GM19193 (cell line): Measurements from ENCODE around the gene DDI2.

Experiments
- POLR2A ChIP-seq: IDR thresholded peaks from 4 replicates; pipeline ENCODE4 v1.6.1; 2011; ENCODE audit not compliant: insufficient read depth, insufficient read length; ENCODE audit errors: extremely low read depth

Gene DDI2

DNA sequence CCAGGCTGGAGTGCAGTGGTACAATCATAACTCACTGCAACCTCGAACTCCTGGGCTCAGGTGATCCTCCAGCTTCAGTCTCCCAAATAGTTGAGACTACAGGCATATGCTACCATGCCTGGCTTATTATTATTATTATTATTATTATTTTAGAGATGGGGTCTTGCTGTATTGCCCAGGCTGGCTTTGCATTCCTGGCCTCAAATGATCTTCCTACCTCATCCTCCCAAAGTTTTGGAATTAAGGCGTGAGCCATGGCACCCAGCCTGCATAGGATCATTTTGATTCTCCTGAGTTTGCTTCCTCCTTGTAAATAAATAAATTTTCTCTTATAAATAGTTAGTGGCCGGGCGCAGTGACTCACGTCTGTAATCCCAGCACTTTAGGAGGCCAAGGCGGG is 6.2 kb downstream of the DDI2 start:
- no peak for TF ChIP-seq POLR2A

DNA sequence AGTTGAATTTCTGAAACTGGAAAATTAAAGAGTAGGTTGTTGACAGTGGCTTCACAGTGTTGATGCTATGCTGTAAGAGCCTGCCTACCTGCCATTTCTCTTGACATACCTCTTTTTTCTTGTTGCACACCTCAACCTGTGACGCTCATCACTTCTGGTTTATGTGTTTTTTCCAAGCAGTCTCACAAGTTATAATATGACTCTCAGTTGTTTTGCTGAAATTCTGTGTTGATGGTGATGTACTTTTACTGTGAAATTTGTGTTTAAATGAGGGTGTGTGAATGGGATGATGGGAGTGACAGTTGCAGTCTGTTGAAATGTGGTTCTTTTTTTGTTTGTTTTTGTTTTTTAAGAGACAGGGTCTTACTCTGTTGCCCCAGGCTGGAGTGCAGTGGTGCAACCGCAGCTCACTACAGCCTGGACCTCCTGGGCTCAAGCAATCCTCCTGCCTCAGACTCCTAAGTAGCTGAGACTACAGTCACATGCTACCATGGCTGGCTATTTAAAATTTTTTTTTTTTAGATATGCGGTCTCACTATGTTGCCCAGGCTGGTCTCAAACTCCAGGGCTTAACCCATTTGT is 7.0 kb downstream of the DDI2 start:
- TF ChIP-seq POLR2A: no peak

DNA sequence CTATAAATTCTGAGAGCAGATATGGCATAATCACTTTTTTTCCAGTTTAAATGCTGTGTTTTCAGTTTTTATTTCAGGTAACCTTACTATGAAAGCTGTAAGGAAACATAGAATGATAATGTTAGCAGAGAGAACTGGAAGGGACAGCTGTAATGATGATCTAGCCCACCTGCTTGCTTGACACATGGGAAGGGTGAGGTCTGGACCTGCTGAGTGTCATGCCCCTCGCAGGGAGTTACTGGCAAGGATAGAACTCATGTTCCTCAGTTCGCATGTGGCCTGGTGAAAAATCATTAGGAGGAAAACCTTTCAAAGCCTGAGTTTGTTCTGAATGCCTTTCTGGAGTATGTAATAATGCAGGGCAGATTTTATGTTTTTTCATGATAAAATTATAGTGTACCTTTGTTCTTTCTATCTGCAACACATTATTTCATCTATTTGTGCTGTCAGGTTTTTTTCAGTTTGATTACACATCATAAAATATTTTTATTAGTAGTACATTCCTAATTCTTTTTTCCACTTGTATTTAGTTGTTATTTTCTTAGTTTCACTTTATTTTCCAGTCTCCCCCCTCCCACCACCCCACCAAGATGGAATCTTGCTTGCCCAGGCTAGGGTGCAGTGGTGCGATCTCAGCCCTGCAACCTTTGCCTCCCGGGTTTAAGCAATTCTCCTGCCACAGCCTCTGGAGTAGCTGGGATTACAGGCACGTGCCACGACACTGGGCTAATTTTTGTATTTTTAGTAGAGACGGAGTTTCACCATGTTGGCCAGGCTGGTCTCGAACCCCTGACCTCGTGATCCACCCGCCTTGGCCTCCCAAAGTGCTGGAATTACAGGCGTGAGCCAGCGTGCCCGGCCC is 8.0 kb downstream of the DDI2 start:
- no peak for TF ChIP-seq POLR2A

DNA sequence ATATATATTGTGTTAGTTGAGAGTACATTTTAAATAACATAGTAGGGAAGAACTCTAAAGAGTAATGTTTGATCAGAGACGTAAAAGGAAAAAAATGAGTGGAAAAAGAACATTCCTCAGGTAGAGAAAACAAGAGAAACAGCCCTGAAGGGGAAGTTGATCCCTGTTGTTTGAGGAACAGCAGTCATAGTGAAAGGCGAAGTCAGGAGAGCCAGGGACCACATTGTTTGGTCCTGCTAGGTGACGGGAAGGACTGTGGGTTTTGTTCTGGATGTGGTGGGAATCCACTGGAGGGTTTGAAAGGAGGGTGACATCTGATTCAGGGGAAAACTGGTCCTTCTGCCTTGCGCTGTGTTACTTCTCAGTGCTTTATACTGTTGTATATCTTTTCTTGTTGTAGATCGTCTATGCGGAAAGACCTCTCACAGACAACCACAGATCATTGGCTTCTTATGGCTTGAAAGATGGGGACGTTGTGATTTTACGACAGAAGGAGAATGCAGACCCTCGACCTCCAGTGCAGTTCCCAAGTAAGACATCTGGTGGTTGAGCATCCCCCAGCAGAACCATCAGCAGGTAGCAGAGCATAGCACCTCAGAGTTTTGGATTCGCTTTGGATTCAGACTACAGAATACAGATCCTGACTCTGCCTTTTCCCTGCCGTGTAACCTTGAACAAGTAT is 9.2 kb downstream of the DDI2 start:
- TF ChIP-seq POLR2A: no peak

DNA sequence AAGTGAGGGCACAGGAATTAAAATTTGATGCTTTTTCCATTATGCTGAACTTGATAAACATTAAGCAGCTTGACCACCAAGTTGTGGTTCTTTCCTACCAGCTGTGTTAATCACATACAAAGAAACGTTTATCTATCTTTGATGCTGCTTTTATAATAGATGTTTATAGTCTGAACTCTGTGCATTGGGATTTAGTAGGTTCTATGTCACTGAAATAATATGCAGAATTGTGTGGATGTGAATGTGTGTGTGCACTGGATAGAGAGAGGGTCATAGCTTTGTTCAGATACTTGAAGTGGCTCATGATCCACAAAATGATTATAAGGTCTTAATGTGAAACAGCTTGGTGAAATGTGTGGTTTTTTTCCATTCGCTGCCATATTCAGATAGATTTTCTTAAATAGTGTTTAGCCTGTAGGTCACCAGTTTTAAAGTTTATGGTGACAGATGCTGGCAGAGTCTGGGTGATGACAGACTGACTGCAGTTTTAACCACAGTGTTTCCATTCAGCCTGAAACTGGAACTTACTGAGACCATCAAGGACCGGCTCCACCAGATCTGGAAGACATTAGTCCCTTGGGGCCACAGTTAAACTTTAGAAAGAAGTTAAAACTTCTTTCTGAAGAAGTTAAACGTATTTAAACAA is 10.2 kb downstream of the DDI2 start:
- no peak for TF ChIP-seq POLR2A

DNA sequence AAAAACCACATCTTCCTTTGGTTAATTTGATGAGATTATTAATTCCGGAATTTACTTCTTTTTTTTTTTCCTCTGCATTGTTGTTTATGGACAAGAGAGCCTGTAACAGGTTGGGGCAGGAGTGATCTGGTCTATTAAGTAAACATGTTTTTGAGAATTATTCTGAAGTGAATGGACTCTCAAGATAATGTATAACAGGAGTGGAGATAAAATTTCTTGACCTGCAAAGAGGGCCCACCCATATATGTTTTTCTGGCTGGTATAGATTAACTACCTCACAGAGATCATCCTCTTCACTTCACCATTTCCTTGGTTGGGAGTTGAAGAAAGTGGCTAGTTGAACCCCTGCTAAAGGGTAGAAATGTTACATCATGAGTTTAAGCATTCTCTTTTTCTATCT is 10.7 kb downstream of the DDI2 start:
- no peak for TF ChIP-seq POLR2A

DNA sequence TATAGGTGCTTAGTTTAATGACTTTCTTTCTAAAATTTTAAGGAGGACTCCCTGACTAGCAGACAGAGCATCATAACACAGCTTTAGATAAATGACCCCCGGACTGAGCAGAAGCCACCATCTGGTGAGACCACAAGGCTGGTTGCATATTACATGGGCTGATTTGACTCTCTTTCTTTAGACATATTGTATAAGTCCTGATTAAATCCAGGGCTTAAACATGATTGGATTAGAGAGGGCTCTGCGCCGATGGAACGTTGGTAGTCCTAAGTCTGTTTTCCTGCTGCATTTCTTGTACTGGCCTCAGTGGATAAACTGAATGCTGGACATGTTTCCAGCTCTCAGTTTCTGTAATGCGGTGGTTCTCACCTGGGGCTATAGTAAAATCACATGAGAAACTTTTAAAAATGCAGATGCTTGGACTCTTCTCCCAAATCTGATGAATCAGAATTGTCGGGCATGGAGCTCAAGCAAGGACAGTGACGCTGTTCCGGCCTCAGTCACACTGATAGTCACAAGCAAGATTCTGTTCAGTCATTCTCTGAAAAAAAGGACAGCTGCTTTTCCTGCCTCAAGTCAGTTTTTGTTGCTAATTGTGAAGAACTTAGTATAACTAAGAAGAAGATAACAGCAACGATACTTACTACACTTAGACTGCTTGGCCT is 16.6 kb downstream of the DDI2 start:
- no peak for TF ChIP-seq POLR2A

DNA sequence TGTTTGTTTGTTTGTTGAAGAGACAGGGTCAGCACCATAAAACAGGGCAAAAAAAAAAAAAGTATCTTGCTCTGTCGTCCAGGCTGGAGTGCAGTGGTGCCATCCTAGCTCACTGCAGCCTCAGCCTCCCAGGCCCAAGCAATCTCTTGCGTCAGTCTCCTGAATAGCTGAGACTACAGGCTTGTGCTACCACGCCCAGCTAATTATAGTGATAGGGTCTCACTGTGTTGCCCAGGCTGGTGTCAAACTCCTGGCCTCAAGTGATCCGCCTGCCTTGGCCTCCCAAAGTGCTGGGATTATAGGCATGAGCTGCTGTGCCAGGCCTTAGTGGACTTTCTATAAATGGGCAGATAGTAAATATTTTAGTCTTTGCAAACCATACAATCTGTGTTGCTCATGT is 19.2 kb downstream of the DDI2 start:
- TF ChIP-seq POLR2A: no peak

DNA sequence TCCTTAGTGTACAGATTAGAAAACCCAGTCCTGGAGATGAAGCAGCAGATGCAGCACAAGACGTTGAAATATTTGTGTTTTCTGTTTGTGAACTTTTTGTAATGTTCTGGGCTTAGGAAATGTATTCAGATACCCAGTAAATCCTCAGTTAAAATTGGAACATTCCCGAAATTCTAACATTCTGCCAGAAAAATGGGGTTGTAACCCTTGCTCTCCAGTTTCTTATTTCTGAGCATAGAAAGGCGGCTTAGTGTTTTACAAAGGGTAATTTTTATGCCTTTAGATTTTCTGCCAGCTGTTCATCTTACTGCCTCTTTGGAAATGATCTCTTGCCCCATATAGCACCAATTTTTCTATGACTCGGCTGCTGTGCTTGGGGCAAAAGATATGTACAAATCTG is 20.6 kb downstream of the DDI2 start:
- TF ChIP-seq POLR2A: no peak

DNA sequence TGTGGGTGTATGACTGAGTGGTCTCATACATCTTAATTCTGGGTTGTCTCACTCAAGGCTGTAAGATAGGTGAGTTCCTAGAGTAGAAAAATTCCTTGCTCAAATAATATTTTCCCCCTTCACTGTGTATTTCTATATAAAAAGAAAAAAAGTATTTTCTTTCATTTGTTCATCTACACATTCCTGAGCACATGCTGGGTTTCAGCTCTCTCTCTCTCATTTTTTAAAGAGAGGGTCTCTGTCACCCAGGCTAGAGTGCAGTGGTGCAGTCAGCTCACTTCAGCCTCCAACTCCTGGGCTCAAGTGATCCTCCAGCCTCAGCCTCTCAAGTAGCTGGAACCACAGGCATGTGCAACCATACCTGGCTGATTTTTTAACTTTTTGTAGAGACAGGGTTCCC is 22.0 kb downstream of the DDI2 start:
- no peak for TF ChIP-seq POLR2A

DNA sequence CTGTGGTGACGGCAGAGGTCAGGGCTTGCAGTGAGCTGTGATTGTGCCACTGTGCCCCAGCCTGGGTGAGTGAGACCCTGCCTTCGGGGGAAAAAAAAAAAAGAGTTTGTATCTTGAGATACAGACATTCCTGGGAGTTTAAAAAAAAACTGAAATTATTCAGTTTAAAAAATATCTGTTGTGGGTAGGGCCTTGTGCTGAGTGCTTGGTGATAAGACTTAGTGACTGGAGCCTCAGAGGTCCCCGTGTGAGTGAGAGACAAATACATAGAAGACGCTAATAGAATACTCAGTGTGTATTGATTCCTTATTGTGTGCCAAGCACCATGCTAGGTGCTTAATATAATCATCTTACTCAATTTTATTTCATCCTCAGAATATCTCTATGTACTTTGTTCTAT is 22.7 kb downstream of the DDI2 start:
- no peak for TF ChIP-seq POLR2A

DNA sequence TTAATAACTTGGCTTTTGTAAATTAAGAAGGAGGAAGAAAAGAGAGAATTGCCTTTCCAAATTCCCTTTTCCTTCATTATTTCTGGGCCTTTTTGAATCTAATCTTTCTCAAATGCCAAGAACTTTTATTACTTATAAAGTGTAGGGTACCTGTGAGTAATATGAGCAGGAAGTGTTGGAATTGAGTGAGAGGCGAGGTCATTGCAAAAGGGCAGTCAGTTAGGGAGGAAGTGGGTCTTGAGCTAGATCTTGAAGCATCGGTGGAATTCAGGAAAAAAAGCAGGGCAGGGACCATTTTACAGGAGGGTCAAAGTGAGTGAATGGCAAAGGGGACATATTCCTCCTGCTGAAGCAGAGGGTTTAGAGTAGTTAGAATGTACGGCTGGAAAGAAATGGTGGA is 23.4 kb downstream of the DDI2 start:
- TF ChIP-seq POLR2A: no peak

DNA sequence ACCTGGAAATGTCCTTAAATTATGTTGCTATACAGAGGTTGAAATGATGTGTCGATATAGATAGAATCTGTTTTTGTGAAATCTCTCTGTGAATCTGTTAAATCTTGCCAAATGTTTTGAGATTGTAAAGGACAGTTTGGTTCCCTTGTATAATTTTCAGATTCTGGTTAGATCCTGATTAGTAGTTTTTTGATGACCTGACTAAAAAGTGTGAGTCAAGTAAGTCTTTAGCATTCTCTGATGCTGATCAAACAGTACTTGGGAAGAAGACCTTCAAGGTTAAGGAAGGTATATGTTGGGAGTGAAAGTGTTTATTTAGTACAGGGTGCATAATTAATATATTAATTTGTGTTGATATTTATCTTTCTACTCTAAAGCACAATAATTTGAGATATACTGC is 32.7 kb downstream of the DDI2 start:
- TF ChIP-seq POLR2A: no peak

DNA sequence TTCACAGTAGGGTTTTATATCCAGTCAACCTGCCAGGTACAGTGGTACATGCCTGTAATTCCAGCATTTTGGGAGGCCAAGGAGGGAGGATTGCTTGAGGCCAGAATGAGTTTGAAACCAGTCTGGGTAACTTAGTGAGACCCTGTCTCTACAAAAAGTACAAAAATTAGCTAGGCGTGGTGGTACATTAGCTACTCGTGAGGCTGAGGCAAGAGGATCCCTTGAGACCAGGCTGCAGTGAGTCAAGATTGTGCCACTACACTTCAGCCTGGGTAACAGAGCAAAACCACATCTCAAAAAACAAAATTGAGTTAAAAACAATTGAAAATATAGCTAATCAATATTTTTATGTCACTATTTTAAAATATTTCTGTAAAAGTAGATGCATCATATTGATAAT is 33.2 kb downstream of the DDI2 start:
- TF ChIP-seq POLR2A: no peak

DNA sequence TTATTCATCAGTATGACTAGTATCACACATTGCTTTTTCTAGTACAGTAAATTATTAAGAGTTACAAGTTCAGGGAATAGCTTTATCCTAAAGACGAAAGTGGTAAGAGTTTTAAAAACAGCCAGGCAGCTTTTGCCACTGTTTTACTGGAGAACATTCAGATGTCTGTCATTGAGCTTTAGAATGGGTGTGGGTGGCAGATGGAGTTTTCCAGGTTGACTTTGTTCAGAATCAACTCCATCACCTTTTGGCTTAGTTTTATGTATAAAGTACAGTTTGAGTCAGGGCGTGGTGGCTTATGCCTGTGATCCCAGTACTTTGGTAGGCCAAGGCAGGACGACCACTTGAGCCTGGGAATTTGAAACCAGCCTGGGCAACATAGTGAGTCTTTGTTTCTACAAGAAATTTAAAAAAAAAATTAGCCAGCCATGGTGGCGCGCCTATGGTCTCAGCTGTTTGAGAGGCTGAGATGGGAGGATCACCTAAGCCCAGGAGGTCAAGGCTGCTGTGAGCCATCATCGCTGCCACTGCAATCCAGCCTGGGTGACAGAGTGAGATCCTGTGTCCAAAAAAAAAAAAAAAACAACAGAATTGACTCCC is 36.9 kb downstream of the DDI2 start:
- no peak for TF ChIP-seq POLR2A

DNA sequence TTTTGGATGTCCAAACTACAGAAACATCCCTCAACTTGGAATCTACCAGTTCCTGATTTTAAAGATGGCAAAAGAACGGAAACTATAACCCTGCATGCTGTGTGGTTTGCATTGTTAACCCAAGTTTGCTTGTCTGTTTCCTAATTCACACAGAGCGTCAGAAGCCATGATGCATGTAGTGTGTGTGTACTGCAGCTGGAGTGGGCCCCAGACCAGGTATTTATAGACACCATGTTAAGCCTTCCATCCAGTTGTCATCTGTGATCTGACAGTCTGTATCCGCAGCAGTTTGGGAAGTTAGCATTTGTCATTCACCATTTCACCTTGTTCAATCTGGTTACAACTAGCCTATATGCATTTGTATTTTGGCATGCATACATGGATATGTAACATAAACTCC is 39.2 kb downstream of the DDI2 start:
- TF ChIP-seq POLR2A: no peak

DNA sequence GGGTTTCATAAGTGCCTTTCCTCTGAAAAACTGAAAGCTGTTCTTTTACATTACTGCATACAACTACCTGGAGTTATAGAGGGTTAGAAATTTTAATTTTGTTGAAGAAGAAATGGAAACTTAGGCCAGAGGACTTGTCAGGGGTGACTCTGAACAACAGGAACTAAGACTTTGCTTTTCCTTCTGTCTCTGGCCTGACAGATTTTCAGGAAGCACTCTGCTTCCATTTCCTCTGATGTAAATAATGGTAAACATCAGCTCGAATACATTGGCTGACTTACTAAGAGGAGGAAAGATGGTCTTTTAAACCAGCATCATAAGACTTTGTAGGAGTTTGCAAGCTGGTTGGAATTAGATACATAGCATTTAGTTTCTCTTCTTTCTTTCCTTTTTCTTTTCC is 39.8 kb downstream of the DDI2 start:
- TF ChIP-seq POLR2A: no peak
